Urinary bladder (tissue), 4 donors: Measurements from ENCODE around the gene TRMT112. TPM values are rescaled to one million over a fixed set of nuclear protein-coding genes. Genes with fewer than 3 reads are reported as not detected.

Experiments used
- DNase-seq: peaks from one replicate; pipeline ENCODE4 v3.0.0-alpha.2; 2015; ENCODE audit errors: extremely low spot score
- H3K27ac ChIP-seq: one replicate; pipeline ENCODE4 v1.5.1; 2013; ENCODE audit warnings: low read depth, mild to moderate bottlenecking, moderate library complexity
- H3K36me3 ChIP-seq: one replicate; pipeline ENCODE4 v1.6.1; 2013; ENCODE audit warnings: mild to moderate bottlenecking, moderate library complexity; ENCODE audit not compliant: insufficient read depth
- H3K4me1 ChIP-seq: one replicate; pipeline ENCODE4 v1.6.1; 2013; ENCODE audit warnings: mild to moderate bottlenecking, moderate library complexity; ENCODE audit not compliant: insufficient read depth
- H3K4me3 ChIP-seq: one replicate; pipeline ENCODE4 v1.5.1; 2013; ENCODE audit warnings: low read depth, low read length
- WGBS: extraction: QIAGEN DNeasy Blood & Tissue Kit; methylation state at CpG from one replicate; pipeline ENCODE4 v1.1.7; 2013; 5-methylcytosine and 5-hydroxymethylcytosine counted together
- polyA plus RNA-seq: library from polyadenylated mRNA; stranded (reverse); fragments of 200-250 nt; gene quantifications from one replicate; pipeline ENCODE4 v1.2.3, GENCODE V29; 2013
- small RNA-seq: library from RNA; depleted of rRNA; stranded (forward); fragments of <200 nt; gene quantifications from one replicate; pipeline ENCODE3, GENCODE V24; 2014
- total RNA-seq: library from RNA; depleted of rRNA; stranded (reverse); fragments of >200 nt; gene quantifications from one replicate; pipeline ENCODE4 v1.2.3, GENCODE V29; 2014
- donor health status: healthy with polysubstance abuse.
- donor health status: healthy.

Gene TRMT112
- total and polyA plus RNA-seq, 2 donors, result 124 to 245 TPM

- H3K36me3 ChIP-seq, result peaks cover 4% of the 10 kb centered on the region
- no peak overlapping the region for H3K4me3 ChIP-seq
- DNase-seq, result no peak
- H3K4me1 ChIP-seq, result no peaks in the 10 kb centered on the region
- peak overlapping the region; percentile 92 for H3K27ac ChIP-seq
- WGBS, result 84% methylated on average over 27 of the region's 27 CpGs
These were observed 50.0 kb downstream of the TRMT112 start for GRCh38 chr11:64267207-64267945.

Small RNA genes within 50 kb of the gene (small RNA-seq; reads per million reads assigned to genes)
- gene MIR7155 (0.18 reads per million), gene RF00019 (not detected)

Other genes starting within 250 kb of the TRMT112 start
- gene MACROD1, start 151.4 kb downstream of the TRMT112 start, total RNA-seq, result 9.8 TPM
- gene MACROD1, start 151.4 kb downstream of the TRMT112 start, polyA plus RNA-seq, result 25.1 TPM
- gene STIP1, start 131.4 kb downstream of the TRMT112 start, total RNA-seq, result 42.7 TPM
- gene STIP1, start 131.4 kb downstream of the TRMT112 start, polyA plus RNA-seq, result 84.0 TPM
- gene FERMT3, start 110.8 kb downstream of the TRMT112 start, total RNA-seq, result 7.8 TPM
- gene FERMT3, start 110.8 kb downstream of the TRMT112 start, polyA plus RNA-seq, result 16.8 TPM
- gene TRPT1, start 91.4 kb downstream of the TRMT112 start, total RNA-seq, result 12.7 TPM
- 45.3 TPM for gene TRPT1, start 91.4 kb downstream of the TRMT112 start, polyA plus RNA-seq
- gene NUDT22, start 91.3 kb downstream of the TRMT112 start, total RNA-seq, result 15.4 TPM
- 61.0 TPM for gene NUDT22, start 91.3 kb downstream of the TRMT112 start, polyA plus RNA-seq
- 10.7 TPM for gene DNAJC4, start 87.0 kb downstream of the TRMT112 start, total RNA-seq
- gene DNAJC4, start 87.0 kb downstream of the TRMT112 start, polyA plus RNA-seq, result 57.6 TPM
- 18.9 TPM for gene VEGFB, start 83.0 kb downstream of the TRMT112 start, total RNA-seq
- gene VEGFB, start 83.0 kb downstream of the TRMT112 start, polyA plus RNA-seq, result 123 TPM
- 29.2 TPM for gene FKBP2, start 76.5 kb downstream of the TRMT112 start, total RNA-seq
- 167 TPM for gene FKBP2, start 76.5 kb downstream of the TRMT112 start, polyA plus RNA-seq
- gene PPP1R14B, start 70.6 kb downstream of the TRMT112 start, total RNA-seq, result 31.6 TPM
- 62.8 TPM for gene PPP1R14B, start 70.6 kb downstream of the TRMT112 start, polyA plus RNA-seq
- gene PLCB3, start 66.0 kb downstream of the TRMT112 start, total RNA-seq, result 14.8 TPM
- gene PLCB3, start 66.0 kb downstream of the TRMT112 start, polyA plus RNA-seq, result 18.2 TPM
- gene BAD, start 32.9 kb downstream of the TRMT112 start, total RNA-seq, result 34.2 TPM
- 111 TPM for gene BAD, start 32.9 kb downstream of the TRMT112 start, polyA plus RNA-seq
- gene GPR137, start 31.7 kb downstream of the TRMT112 start, total RNA-seq, result 4.7 TPM
- gene GPR137, start 31.7 kb downstream of the TRMT112 start, polyA plus RNA-seq, result 48.3 TPM
- not detected for gene KCNK4, start 26.3 kb downstream of the TRMT112 start, total RNA-seq
- 0.13 TPM for gene KCNK4, start 26.3 kb downstream of the TRMT112 start, polyA plus RNA-seq
- gene CATSPERZ, start 17.2 kb downstream of the TRMT112 start, total RNA-seq, result not detected
- gene CATSPERZ, start 17.2 kb downstream of the TRMT112 start, polyA plus RNA-seq, result 0.29 TPM
- gene ESRRA, start 12.0 kb downstream of the TRMT112 start, total RNA-seq, result 13.3 TPM
- 53.2 TPM for gene ESRRA, start 12.0 kb downstream of the TRMT112 start, polyA plus RNA-seq
- 69.0 TPM for gene PRDX5, start 562 bp upstream of the TRMT112 start, total RNA-seq
- 294 TPM for gene PRDX5, start 562 bp upstream of the TRMT112 start, polyA plus RNA-seq
- gene CCDC88B, start 22.6 kb upstream of the TRMT112 start, total RNA-seq, result 2.6 TPM
- 10.2 TPM for gene CCDC88B, start 22.6 kb upstream of the TRMT112 start, polyA plus RNA-seq
- 14.8 TPM for gene RPS6KA4, start 41.6 kb upstream of the TRMT112 start, total RNA-seq
- 32.7 TPM for gene RPS6KA4, start 41.6 kb upstream of the TRMT112 start, polyA plus RNA-seq
- gene SLC22A11, start 238.4 kb upstream of the TRMT112 start, total RNA-seq, result not detected
- 0.04 TPM for gene SLC22A11, start 238.4 kb upstream of the TRMT112 start, polyA plus RNA-seq